GM19468 (cell line): ENCODE data around the gene MAP3K9.

ENCODE experiments used
- ATAC-seq: cut with Tn5 transposase; IDR thresholded peaks from one replicate; pipeline ENCODE4 v1.9.1; 2021; ENCODE audit warnings: mild to moderate bottlenecking, moderate library complexity, moderate number of reproducible peaks; ENCODE audit not compliant: unreplicated experiment; ENCODE audit errors: extremely low read depth

The MAP3K9 gene

GRCh38 chr14:70731447-70732239, 77.7 kb downstream of the MAP3K9 start:
- no peak for ATAC-seq

GRCh38 chr14:70730393-70730792, 78.9 kb downstream of the MAP3K9 start:
- ATAC-seq: no peak

- ATAC-seq: no peak
Measured at GRCh38 chr14:70726651-70727375, 82.5 kb downstream of the MAP3K9 start.

- no peak for ATAC-seq
Measured at GRCh38 chr14:70724944-70725343, 84.4 kb downstream of the MAP3K9 start.

- no peak for ATAC-seq
Measured at GRCh38 chr14:70724110-70724509, 85.2 kb downstream of the MAP3K9 start.

GRCh38 chr14:70723276-70723675, 86.0 kb downstream of the MAP3K9 start:
- ATAC-seq: no peak

GRCh38 chr14:70722418-70722817, 86.9 kb downstream of the MAP3K9 start:
- ATAC-seq: no peak

- ATAC-seq: no peak
Measured at GRCh38 chr14:70721542-70721941, 87.8 kb downstream of the MAP3K9 start.

- no peak for ATAC-seq
Measured at GRCh38 chr14:70718383-70719118, 90.8 kb downstream of the MAP3K9 start.

- ATAC-seq: no peak
Measured at GRCh38 chr14:70716958-70717357, 92.4 kb downstream of the MAP3K9 start.

GRCh38 chr14:70716483-70716882, 92.8 kb downstream of the MAP3K9 start:
- no peak for ATAC-seq

- ATAC-seq: no peak
Measured at GRCh38 chr14:70714055-70714550, 95.2 kb downstream of the MAP3K9 start.

- ATAC-seq: no peak
Measured at GRCh38 chr14:70713511-70713916, 95.8 kb downstream of the MAP3K9 start.

GRCh38 chr14:70713096-70713495, 96.2 kb downstream of the MAP3K9 start:
- no peak for ATAC-seq

- ATAC-seq: no peak
Measured at GRCh38 chr14:70711451-70711850, 97.9 kb downstream of the MAP3K9 start.

- ATAC-seq: no peak
Measured at GRCh38 chr14:70709726-70710382, 99.5 kb downstream of the MAP3K9 start.

GRCh38 chr14:70708717-70709570, 100.4 kb downstream of the MAP3K9 start:
- ATAC-seq: no peak

GRCh38 chr14:70707138-70708038, 101.9 kb downstream of the MAP3K9 start:
- no peak for ATAC-seq
